Mammary epithelial cell (primary cell): ENCODE results near the gene TBX5.

Experiments used
- EZH2 ChIP-seq: IDR thresholded peaks from 2 replicates; pipeline ENCODE4 v1.6.1; 2012; ENCODE audit warnings: low read length, inconsistent platforms, borderline replicate concordance
- TF ChIP-seq, protein P1 (sequence below), 2 donors: IDR thresholded peaks in 1 of 2; conservative IDR thresholded peaks in 1 of 2; 2 replicates each; pipeline ENCODE4 v1.5.1; 2011 to 2012; ENCODE audit warnings: inconsistent platforms in 2 of 2, low read length in 2 of 2, mild to moderate bottlenecking in 2 of 2, control low read depth in 1 of 2, low read depth in 1 of 2; ENCODE audit not compliant: insufficient read depth in 1 of 2; ENCODE audit errors: extremely low read depth in 1 of 2

DNA sequence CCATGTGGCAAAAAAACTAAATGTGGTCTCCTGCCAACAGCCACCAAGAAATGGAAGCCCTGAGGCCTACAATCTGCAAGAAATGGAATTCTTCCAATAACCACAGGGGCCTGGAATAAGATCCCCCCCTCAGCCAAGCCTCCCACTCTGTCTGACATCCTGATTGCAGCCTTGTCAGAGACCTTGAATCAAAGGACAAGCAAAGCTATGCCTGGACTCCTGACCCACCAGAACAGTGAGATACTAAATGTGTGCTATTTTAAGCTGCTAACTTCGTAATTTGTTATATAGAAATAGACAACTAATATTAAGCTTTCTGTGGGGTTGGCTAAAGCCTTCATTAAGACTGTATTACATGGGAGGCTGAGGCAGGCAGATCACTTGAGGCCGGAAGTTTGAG is 77.7 kb downstream of the TBX5 start:
- TF ChIP-seq, protein P1, sequence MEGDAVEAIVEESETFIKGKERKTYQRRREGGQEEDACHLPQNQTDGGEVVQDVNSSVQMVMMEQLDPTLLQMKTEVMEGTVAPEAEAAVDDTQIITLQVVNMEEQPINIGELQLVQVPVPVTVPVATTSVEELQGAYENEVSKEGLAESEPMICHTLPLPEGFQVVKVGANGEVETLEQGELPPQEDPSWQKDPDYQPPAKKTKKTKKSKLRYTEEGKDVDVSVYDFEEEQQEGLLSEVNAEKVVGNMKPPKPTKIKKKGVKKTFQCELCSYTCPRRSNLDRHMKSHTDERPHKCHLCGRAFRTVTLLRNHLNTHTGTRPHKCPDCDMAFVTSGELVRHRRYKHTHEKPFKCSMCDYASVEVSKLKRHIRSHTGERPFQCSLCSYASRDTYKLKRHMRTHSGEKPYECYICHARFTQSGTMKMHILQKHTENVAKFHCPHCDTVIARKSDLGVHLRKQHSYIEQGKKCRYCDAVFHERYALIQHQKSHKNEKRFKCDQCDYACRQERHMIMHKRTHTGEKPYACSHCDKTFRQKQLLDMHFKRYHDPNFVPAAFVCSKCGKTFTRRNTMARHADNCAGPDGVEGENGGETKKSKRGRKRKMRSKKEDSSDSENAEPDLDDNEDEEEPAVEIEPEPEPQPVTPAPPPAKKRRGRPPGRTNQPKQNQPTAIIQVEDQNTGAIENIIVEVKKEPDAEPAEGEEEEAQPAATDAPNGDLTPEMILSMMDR (conservative IDR thresholded peaks at IDR 0.05 in 1 of 2, IDR thresholded peaks at IDR 0.05 in 1 of 2; ENCODE audit: extremely low read depth in 1 of 2, insufficient read depth in 1 of 2, low read depth in 1 of 2, low read length in 2 of 2), result no peak
- TF ChIP-seq EZH2, result no peak
